Stimulated activated naive CD4-positive, alpha-beta T cell (primary cell): ENCODE data around the gene FRG2.
"Not testable (repeated sequence)": the region's sequence is repeated elsewhere in the genome, so short reads cannot be mapped to it uniquely, and the experiment has no call there.

Experiments
- DNase-seq, 6 experiments: peaks; one replicate each; lab custom pipeline; 2025; lab: John Stamatoyannopoulos, UW

The FRG2 gene

DNA sequence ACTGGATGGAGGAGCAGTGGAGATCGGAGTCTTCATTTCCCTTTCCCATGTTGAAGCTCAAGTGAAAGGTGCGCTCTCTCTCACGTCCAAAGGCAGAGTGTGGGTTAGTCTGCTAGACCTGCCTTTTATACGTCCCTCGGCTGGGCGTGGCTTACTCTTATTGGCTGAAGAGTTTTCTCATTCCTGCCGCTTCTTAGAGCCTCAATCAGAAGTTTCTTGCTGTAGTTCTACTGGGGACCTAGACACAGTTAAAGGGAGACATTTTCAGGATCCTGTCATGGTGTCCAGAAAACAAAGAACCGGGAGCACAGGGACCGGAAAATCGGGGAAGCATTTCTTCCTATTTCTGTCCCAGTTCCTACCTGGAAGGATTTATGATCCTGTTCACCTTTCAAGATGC, at the start of gene FRG2:
TSS of gene FRG2 (minus strand) at position 101 of the 400 bp plus-strand sequence. CDS start at position 49, 52 bp downstream.
- DNase-seq: not testable (repeated sequence)

- DNase-seq: not testable (repeated sequence)
Observed at GRCh38 chr4:190068351-190068750, 41.3 kb upstream of the FRG2 start.

DNA sequence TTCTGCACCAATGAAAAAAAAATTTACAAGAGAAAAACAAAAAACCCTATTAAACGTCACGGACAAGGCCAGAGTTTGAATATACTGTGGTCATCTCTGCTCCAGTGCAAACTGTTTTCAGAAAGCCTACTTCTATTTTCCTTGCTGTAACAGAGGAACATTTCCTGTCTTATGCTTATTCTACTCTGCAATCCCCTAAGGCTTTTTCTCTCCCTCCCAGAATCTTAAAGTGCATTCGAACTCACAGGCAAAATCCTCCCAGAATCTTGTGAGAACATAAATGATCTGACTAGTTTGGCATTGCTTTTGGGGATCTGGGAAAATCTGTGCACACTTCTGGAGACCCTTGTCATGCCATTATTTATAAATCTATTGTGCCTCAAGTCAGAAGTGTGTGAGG, 37.7 kb upstream of the FRG2 start:
- DNase-seq: not testable (repeated sequence)

DNA sequence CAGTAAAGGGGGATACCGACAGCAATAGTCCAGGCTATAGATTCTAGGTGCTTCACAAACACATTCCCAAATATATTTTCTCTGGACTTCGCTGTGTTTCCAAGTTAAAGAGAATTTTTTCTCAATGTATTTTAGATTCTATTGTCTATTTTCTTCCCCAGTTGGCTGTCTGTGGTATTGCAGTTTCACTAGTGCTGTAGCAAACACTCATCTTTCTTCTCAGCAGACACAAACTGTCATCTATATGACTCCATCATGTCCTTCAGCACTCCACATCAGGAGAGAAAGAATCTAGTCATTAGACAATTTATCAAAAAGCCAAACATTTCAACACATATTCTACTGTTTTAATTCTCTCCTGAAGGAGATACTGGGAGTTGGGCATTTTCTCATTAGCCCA, 37.3 kb upstream of the FRG2 start, which contains the start of gene DBET:
TSS of gene DBET (plus strand) at position 161 of the 400 bp plus-strand sequence.
- DNase-seq: not testable (repeated sequence)

DNA sequence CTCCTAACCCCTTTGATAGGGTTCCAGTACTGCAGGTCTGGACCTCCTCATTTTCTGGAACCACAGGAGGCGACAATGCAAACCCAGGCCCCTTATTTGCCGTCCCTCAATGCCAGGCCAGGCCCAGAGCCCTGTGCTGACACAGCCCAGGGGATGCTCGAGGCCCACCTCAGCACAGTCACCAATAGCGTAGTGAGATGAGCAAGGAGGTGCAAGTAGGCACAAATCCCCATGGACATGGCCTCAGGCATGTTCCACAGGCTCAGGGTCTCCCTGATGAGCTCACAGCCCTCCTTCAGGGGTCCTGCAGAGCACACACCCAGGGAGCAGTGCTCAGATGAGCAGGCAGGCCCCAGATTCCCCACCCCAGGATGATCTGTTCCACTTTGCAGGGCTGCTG, 31.9 kb upstream of the FRG2 start:
- DNase-seq: not testable (repeated sequence)

- DNase-seq: not testable (repeated sequence)
Observed at GRCh38 chr4:190049378-190050239, 22.6 kb upstream of the FRG2 start.

DNA sequence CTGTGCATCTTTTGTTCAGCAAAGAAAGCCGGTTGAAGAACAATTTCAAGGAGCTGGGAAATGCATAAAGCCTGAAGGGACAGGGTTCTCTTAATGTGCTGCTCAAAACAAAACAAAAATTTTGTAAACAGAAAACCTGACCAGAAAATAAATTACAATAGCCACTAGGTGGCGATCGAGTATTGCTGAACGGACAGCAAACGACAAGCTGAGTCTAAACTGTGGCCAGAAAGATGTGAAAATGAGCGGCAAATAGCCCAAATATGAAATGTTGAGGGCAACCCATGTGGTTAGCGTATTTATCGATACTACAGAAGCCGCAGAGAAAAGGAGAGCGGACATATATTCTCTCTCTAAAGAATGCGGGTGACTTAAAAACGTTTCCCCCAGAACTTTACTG, 20.6 kb upstream of the FRG2 start:
- not testable (repeated sequence) for DNase-seq

DNA sequence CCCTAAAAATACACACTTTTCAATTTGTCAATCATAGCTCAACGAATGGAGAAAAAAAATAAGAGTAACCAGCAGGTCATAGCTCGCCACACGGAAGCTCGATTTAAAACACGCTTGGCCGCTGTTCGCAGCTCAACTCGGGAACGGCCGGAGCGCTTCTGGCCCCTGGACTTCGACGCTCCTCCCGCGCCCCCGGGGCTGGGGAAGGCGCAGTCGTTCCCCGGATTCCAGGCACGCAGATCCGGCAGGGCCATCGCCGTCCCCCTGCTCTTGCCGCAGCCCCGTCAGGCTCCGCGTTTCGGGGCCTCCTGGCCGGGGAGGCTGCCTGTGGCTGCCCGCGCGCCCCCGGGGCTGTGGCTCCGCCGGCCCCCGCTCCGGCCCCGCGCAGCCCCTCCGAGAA, 13.8 kb upstream of the FRG2 start:
- not testable (repeated sequence) for DNase-seq

DNA sequence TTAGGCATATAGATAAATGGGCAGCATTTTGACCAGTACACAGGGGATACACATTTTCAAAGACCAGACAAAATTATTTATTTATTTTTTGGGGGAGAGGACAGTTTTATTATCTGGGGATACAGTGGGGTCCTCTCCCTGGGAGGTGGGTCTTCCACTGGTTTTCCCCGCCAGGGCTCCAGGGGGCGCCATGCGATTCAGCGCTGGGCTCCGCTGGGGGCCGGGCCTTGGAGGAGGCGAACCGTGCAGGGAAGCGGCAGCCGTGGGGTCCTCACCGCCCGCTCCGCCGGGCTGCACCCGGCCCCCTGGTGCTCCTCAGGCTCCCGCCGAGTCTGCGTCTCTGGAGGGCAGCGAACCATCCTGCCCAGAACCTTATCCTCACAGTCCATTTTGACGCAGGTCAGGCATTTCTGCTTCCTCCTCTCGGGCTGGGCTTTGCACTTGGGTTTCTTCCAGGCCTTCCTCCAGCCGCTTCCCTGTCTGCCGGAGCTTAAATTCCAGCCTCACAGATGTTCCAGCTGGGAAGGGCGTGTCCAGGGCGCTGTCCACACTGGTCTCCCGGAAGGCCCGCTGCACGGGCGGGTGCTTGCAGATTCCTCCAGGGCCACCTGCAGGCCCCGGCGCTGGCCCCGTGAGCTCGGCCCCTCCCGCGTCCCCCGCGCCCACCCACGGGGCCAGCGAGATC, 10.8 kb upstream of the FRG2 start:
- not testable (repeated sequence) for DNase-seq

- not testable (repeated sequence) for DNase-seq
Observed at GRCh38 chr4:190031264-190031663, 4.2 kb upstream of the FRG2 start.

DNA sequence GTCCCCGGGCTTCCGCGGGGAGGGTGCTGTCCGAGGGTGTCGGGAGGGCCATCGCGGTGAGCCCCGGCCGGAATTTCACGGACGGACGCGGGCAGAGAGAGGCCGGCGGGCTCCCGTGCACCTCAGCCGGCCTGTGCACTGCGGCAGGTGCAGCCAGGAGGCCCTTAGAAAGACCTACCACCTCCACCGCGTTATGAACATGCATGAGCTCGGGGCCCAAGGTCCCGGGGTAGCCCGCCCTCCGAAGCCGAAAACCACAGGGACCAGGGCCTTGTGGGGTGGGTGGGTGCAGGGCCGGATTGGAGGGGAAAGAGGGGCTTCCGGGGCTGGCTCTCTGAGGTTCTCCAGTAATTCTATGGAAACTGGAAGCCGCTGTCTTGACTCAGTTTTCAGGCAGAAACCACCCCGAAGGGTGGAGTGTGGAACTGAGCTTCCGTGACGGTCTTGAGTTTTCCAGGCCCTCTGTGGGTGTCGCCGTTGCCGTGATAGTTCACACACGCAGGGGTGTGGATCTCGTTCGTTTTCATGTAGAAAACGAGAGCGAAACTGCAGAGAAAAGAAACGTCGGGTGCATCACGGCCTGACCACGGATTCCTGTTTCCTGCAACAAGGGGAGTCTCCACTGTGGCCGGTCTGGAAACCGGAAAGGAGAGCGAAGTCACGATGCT, 4.3 kb downstream of the FRG2 start:
- not testable (repeated sequence) for DNase-seq

DNA sequence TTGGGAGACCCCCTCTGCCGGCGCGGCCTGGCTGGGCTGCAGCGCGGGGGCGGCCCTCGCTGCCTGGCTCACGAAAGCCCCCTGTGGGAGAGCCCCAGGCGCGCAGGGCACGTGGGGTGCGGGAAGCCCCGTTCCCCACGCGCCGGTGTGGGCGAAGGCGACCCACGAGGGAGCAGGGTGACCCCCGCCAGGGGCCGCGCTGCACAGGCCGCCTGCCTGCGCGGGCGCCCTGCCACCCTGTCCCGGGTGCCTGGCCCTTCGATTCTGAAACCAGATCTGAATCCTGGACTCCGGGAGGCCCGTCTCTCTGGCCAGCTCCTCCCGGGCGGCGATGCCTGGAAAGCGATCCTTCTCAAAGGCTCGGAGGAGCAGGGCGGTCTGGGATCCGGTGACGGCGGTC, 5.1 kb downstream of the FRG2 start:
- DNase-seq: not testable (repeated sequence)

DNA sequence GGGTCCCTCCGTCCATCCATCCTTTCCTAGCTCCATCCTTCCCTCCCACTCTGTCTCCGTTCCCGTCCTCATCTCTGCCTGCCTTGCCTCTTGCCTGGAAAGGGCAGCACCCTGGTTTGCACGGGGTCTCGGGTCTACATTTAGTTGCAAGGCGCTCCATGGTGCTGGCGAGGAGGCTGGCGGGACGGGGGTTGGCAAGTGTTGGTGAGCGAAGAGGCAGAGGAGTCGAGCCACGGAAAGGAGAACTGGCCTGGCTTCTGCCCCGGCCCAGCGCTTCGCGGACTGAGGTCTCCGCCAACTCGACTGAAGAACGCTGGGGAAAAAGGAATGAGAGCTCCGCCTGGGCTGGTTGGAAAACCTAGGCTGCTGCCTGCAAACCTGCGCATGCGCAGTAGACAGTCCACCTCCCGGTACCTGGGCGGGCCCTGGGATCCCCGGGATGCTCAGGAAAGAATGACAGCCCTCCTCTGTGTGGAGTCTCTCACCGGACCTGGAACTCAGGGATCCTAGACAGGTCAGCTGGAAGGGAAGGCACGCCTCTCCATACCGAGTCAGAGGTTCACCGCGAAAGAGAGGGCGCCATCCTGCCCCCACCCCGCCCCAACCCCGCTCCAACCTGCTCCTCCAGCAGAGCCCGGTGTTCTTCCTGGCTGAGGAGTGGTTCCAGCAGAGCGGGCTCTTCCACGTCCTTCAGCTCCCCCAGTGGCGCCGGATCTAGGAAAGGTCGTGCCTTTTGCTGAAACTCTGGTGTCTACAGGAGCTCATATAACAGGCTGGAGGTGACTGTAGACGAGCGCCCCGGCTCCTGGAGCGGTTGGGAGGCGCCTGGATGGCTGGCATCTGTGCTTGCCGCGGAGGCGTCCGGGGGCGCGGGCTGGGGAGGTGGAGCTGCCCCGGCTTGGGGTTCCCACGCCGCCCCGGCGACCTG, 6.0 kb downstream of the FRG2 start:
- no peak for DNase-seq

- DNase-seq: not testable (repeated sequence)
Observed at GRCh38 chr4:190019859-190020463, 7.1 kb downstream of the FRG2 start.

GRCh38 chr4:190019023-190019858, 7.8 kb downstream of the FRG2 start:
- no peak for DNase-seq

- no peak for DNase-seq
Observed at GRCh38 chr4:190018201-190018920, 8.7 kb downstream of the FRG2 start.

GRCh38 chr4:190017357-190018200, 9.5 kb downstream of the FRG2 start:
- DNase-seq: no peak
